ENCODE data around the gene OTOA. TPM values are rescaled to one million over a fixed set of nuclear protein-coding genes. Genes with fewer than 3 reads are reported as not detected.
"Not testable (repeated sequence)": the region's sequence is repeated elsewhere in the genome, so short reads cannot be mapped to it uniquely, and the experiment has no call there.

OTOA gene
- total RNA-seq, 4 donors from 2014 or later: not detected

DNA sequence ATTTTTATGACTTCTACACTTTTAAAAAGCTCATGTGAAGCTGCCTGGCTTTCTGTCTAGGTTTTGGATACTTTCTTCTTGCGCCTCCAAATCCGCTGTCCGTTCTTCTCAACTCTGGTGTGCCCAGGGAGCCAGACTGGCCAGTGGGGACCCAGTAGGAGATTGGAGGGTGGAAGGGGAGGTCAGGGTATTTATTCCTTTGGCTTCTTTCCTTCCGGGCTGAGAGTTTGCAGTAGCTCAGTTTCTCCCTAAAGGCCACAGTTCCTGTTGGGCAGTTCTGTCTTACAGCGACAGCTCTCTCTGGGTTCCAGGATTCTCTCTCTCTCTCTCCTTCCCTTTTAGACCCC is 109.4 kb downstream of the OTOA start:
- not testable (repeated sequence) for H3K27me3 ChIP-seq, H3K36me3 ChIP-seq, H3K4me1 ChIP-seq, DNase-seq, H3K9me3 ChIP-seq, H3K4me3 ChIP-seq, H3K27ac ChIP-seq

DNA sequence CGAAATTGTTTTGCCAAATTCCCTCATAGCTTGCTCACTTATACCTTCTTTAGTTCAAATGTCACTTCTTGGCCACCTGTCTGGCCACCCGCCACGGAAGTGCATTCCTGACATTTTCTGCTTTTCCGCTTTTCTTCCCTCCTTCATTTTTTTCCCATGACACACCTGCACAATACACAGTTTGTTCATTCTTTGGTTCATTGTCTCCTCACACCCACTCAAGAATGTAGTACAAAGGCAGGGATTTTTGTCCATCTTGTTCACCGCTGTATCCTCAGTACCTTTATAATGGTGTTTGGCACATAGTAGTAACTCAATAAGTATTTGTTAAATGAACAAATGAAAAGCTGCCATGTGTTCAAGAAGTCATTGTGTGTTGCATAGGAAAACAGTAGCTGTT is 116.8 kb downstream of the OTOA start:
- H3K9me3 ChIP-seq, H3K36me3 ChIP-seq: not testable (repeated sequence)

DNA sequence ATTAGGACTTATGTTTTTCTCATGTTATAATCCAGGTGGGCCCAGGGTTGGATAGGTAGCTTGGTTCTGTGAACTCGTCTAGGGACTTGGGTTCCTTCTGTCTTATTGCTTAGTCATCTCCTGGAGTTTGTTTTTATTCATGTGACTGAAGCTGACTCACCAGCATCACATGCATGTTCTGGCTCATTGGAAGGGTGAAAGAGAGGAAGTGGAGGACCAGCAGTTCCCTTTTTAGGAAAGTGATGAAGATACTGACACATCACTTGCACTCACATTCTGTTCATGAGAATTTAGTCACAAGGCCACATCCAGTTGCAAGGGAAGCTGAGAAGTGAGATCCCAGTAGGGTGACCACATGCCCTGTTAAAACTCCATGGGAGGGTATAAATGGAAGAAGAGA is 126.7 kb downstream of the OTOA start:
- not testable (repeated sequence) for H3K4me3 ChIP-seq, H3K27me3 ChIP-seq, DNase-seq, H3K36me3 ChIP-seq, H3K4me1 ChIP-seq, H3K9me3 ChIP-seq, H3K27ac ChIP-seq

More for the DNA sequence above, 116.8 kb downstream of the OTOA start:
- H3K27ac ChIP-seq, H3K27me3 ChIP-seq, H3K4me1 ChIP-seq, H3K4me3 ChIP-seq, DNase-seq: not testable (repeated sequence)

DNA sequence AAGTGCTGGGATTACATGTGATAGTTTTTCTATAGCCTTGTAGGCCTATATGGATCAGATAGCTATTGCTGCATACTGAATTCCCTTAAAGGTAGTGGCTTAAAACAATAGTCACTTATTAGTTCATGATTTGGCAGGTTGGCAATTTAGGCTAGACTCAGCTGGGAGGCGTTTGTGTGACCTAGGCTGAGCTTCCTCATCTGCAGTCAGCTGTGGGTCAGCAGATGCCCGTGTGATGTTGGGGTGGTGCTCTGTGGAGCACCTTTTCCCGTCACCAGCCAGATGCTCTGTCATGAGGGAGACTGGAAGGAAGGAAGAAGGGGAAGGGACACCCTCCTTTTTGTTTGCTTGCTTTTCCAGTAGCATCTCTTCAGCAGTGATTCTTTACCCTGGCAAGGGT is 129.5 kb downstream of the OTOA start:
- H3K36me3 ChIP-seq, H3K27ac ChIP-seq: not testable (repeated sequence)

DNA sequence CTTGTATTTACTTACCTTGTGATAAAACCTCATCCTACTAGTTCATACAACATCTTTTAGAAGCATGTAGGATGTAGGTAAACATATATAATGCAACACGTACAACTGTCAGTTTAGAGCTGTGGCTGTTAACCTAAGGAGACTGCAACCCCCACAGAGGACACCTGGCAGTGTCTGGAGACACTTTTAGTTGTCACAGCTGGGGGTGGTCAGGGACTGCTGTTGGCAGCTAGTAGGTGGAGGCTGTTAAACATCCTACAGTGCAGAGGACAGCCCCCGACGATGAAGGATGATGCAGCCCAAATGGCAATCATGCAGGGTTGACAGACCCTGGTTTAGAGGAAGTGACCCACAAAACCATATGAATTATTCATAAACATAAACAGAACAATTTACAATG is 134.8 kb downstream of the OTOA start:
- H3K27me3 ChIP-seq, H3K9me3 ChIP-seq, H3K27ac ChIP-seq, H3K4me1 ChIP-seq, DNase-seq, H3K36me3 ChIP-seq, H3K4me3 ChIP-seq: not testable (repeated sequence)

More for the DNA sequence above, 129.5 kb downstream of the OTOA start:
- not testable (repeated sequence) for H3K4me1 ChIP-seq, H3K4me3 ChIP-seq, H3K27me3 ChIP-seq, H3K9me3 ChIP-seq, DNase-seq

DNA sequence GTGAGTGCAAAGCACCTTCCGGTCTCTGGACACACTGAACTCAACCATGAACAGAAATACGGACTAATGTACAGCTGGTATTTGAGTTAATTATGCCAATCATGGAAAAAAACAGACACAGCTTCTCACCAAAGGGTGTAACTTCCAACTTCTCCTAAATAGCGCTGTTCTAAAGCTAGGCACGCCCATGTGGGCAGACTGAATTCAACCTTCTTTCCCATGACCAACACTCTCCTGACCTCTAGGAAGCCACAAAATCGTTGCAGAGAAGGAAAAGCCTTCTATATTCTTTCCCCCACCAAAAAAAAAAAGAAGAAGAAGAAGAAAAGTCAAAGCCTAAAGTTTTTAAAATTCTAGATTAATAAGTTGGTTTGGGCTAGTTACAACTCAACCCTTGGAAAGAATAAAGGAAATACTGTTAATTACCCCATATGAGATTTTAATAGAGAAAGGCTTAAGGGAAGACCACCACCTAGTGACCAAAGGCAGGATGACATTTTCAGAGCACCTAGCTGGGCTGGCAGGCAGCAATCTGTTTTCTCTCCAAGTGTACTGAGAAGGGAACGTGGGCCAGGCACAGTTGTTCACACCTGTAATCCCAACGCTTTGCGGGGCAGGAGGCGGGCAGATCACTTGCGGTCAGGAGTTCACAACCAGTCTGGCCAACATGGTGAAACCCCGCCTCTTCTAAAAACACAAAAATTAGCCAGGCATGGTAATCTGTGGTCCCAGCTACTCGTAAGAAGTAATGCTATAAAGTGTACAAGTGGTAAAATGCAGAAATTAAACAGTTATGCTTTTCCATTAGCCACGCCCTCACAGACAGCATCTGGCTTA is 138.0 kb downstream of the OTOA start:
- TF ChIP-seq, protein P1, sequence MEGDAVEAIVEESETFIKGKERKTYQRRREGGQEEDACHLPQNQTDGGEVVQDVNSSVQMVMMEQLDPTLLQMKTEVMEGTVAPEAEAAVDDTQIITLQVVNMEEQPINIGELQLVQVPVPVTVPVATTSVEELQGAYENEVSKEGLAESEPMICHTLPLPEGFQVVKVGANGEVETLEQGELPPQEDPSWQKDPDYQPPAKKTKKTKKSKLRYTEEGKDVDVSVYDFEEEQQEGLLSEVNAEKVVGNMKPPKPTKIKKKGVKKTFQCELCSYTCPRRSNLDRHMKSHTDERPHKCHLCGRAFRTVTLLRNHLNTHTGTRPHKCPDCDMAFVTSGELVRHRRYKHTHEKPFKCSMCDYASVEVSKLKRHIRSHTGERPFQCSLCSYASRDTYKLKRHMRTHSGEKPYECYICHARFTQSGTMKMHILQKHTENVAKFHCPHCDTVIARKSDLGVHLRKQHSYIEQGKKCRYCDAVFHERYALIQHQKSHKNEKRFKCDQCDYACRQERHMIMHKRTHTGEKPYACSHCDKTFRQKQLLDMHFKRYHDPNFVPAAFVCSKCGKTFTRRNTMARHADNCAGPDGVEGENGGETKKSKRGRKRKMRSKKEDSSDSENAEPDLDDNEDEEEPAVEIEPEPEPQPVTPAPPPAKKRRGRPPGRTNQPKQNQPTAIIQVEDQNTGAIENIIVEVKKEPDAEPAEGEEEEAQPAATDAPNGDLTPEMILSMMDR (IDR thresholded peaks at IDR 0.05): peak in 5 of 6 experiments; percentile 25 to 47 (median 39)
- H3K27me3 ChIP-seq, H3K9me3 ChIP-seq, H3K4me1 ChIP-seq, H3K36me3 ChIP-seq, H3K4me3 ChIP-seq: not testable (repeated sequence)
- peak in 2 of 3 donors; percentile 3 to 48 for DNase-seq
- H3K27ac ChIP-seq: peak overlapping the region in 1 of 4 donors; percentile 22

DNA sequence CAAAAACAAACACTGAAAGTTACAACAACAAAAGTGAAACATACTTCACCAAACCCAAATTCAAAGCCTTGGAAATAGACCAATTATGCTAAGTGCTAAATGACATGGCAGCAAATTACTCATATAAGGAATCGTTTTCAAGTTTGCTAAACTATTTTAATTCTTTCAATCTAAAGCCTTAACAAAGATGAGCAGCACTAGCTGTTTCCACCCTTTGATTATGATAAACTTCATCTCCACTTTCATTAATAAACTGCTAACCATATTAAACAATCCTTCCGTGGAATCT is 138.6 kb downstream of the OTOA start:
- not testable (repeated sequence) for H3K27ac ChIP-seq

More for the DNA sequence above, 138.6 kb downstream of the OTOA start:
- not testable (repeated sequence) for H3K4me3 ChIP-seq, H3K9me3 ChIP-seq, H3K27me3 ChIP-seq, H3K4me1 ChIP-seq, DNase-seq, H3K36me3 ChIP-seq

Small RNA genes within 50 kb of the gene (small RNA-seq; reads per million reads assigned to genes)
- gene RNU6-1005P (0 reads per million in 2 donors), gene RNU6-196P (0 reads per million in 2 donors)

Other genes with a start within 250 kb of the OTOA start
- 10 to 100 TPM; 59.2 to 75.8 (median 70.3) TPM for gene METTL9, start 64.4 kb upstream of the OTOA start, total RNA-seq
- gene IGSF6, start 11.4 kb upstream of the OTOA start, total RNA-seq: 1 to 10 TPM in 2 of 4 donors, under 1 TPM in 1, not detected in 1; 0.76 to 7.4 (median 1.3) TPM
- 100 to 1,000 TPM; 120 to 342 (median 219) TPM for gene NPIPB4, start 193.8 kb downstream of the OTOA start, total RNA-seq